HG02852 (cell line): ENCODE measurements around the gene KIFAP3.
"Not testable (repeated sequence)": the region's sequence is repeated elsewhere in the genome, so short reads cannot be mapped to it uniquely, and the experiment has no call there.

ENCODE experiments used
- ATAC-seq: cut with Tn5 transposase; IDR thresholded peaks from one replicate; pipeline ENCODE4 v1.9.1; 2021; ENCODE audit warnings: mild to moderate bottlenecking, moderate library complexity; ENCODE audit not compliant: unreplicated experiment

The KIFAP3 gene

GRCh38 chr1:170074250-170075157 is at the start of gene KIFAP3:
KIFAP3 (minus strand) TSS chr1:170074695; CDS start chr1:170074467, 228 bp downstream.
- ATAC-seq: peak; percentile 96

DNA sequence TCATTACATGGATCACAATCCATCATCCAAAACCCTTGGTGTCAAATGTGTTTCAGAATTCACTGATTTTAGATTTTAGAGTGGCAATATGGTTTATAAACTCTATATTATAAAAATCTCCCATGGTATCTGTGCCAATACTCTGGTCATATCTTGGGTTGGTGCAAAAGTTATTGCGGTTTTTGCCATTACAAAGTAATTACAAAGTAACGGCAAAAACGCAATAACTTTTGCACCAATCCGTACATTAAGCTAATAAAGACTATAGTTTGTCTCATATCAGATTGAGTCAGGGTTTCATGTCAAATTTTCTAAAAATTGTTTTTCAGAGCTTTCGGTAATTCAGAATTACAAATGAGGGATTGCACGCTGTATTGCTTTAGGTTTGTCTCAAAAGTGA is 47.9 kb upstream of the KIFAP3 start:
- no peak for ATAC-seq

DNA sequence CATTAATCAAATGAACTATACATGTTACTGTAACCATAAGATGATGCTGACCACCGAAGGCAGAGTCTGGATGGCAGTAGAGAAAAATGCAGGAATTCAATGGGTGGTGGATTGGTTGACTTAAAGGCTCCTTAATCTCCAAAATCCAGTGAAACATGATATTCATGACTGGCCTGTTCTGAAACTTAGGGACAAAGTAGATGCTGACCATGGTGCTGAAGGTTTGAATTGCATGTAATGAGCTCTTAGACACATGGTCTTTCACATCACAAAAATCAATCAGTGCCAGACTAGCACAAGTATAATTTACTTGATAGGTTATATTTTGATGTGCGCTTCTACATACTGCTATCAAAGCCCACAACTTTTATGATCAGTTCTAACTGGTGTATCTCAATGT is 40.4 kb upstream of the KIFAP3 start:
- no peak for ATAC-seq

- not testable (repeated sequence) for ATAC-seq
Observed at GRCh38 chr1:170113140-170113539, 38.6 kb upstream of the KIFAP3 start.

DNA sequence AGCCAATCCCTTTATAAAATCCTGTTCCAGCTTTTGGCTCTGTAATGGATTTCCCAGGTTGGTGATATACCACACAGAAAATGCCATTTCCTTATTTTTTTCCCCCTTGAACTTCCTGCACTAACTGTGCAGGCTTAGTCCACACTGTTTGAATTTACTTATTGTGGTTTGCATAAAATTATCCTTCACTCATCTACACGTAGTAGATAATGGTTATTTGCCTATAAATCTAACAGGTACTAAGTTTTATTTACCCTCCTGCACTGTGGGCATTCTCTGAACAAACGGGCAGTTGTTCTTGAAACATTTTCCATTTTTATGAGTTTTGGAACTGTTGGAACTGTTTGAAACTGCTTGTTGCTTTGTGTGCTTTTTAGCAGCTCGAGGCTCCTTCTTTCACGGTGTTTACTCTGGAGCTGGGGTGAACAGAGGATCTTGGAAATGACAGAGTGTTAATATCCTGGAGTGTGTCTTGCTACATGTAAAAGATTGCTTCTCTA is 23.0 kb upstream of the KIFAP3 start:
- no peak for ATAC-seq

DNA sequence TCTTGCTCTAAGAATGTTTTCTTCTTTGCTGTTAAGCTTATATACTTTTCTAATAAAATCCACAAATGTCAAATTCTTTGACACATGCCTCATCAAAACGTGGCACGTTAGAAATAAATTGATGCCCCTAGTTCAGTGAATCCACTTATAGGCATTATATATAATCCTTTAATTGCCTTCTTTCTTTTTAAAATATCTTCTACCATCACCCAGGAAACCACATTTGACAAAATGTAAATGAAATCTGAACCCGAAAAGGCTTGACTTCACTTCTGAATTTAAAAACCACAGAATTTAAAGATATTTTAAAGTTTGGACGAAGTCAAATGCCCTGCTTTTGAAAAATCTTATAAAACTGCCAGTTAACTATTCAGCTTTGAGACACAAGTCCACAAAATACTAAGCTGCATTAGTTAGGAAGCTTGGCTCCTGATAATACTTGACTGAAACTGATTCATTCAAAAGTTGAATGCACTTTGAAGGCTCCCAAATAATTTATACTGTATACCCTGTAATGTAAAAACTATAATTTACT is 22.4 kb upstream of the KIFAP3 start:
- ATAC-seq: no peak

GRCh38 chr1:170095976-170096748 is 21.7 kb upstream of the KIFAP3 start:
- no peak for ATAC-seq

- ATAC-seq: not testable (repeated sequence)
Observed at GRCh38 chr1:170094697-170095616, 20.5 kb upstream of the KIFAP3 start.

DNA sequence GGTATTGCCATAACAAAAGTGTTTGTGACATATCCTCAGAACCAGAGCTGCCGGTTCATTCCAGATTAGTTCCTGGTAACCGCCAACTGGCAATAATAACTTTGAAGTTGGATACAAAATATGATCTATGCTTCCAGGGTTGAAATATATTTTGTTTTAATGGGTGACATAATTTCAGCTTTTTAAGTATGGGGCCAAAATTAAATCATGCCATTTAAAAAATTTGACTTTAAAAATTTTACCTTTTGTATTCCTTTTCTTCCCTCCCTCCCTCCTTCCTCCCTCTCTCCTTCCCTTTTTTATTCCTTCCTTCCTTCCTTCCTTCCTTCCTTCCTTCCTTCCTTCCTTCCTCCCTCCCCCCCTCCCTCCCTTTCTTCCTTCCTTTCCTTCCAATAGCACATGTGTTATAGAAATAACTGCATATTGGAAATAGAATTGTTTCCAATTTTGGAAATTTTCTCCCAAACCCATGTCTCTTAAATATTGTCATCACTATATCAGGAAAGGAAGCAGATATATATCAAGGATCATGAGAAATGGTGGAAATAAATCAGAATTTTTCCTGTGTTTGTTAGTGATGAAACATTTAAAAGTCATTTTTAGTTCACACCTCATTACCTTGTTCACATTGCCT is 12.0 kb upstream of the KIFAP3 start:
- no peak for ATAC-seq

DNA sequence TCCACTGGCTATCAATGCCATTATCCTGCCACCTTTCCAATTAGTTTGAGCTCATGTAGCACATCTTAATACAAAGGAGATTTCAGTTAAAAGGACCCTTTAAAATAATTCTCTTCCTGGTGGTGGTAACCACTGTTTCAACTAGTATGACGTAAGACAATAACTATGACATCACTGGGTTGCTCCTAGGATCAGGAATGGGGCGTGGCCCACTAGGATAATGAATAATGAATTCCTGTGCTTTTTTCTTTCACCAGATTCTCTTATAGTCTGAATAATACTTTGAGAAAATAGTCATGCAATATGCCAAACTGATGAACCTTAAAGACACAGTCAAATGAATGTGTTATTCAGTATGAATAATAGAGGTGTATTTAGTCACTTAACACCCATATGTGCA is 10.6 kb upstream of the KIFAP3 start:
- no peak for ATAC-seq

- no peak for ATAC-seq
Observed at GRCh38 chr1:170078610-170079189, 4.2 kb upstream of the KIFAP3 start.

DNA sequence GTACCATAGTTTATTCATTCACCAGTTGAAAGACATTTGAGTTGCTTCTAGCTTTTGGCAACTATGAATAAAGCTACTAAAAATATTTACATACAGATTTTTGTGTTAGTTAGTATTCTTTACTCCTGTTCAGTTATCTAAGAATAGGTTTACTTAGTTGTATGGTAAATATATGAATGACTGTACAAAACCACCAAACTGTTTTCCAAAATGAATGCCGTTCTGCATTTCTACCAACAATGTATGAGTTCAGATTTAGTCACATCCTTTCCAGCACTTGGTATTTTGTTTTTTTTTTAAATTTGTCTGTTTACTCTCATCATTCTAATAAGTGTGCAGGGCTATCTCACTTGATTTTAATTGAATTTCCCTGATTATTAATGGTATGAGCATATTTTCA is 3.4 kb upstream of the KIFAP3 start:
- no peak for ATAC-seq

GRCh38 chr1:170076952-170077351 is 2.5 kb upstream of the KIFAP3 start:
- not testable (repeated sequence) for ATAC-seq

- no peak for ATAC-seq
Observed at GRCh38 chr1:170076199-170076598, 1.7 kb upstream of the KIFAP3 start.

- no peak for ATAC-seq
Observed at GRCh38 chr1:170075186-170075585, 691 bp upstream of the KIFAP3 start.

- ATAC-seq: no peak
Observed at GRCh38 chr1:170073893-170074249, 624 bp downstream of the KIFAP3 start.

DNA sequence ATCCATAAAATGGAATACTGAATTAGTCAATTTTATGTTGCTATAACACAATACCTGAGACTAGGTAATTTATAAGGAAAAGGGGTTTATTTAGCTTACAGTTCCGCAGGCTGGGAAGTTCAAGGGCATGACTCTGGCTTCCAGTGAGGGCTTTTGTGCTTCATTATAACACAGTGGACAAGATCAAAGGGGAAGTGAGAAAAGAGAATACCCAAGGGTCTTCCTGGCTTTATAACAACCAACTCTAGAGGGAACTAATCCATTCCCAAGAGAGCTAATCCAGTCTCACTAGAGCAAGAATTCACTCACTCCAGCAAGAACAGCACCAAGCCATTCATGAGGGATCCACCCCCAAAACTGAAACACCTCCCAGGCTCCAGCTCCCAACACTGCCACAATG is 3.1 kb downstream of the KIFAP3 start:
- ATAC-seq: no peak

DNA sequence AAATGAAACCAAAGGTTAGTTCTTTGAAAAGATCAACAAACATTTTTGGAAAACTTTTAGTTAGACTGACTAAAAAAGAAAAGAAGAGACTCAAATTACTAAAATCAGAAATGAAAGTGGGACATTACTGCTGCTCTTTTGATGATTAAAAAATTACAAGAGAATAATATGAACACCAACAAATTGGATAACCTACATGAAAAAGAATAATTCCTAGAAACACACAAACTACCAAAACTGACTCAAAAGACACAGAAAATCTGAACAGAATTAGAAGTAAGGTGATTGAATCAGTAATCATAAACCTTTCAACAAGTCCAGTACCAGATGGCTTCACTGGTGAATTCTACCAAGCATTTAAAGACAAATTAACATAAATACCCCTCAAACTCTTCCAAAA is 5.6 kb downstream of the KIFAP3 start:
- no peak for ATAC-seq

- ATAC-seq: peak; percentile 38
Observed at GRCh38 chr1:170067253-170067819, 7.2 kb downstream of the KIFAP3 start.
